Cardiac fibroblast (primary cell): ENCODE measurements around the gene IL3.

Experiments
- DNase-seq, 2 donors: peaks; one replicate each; pipeline versions ENCODE4 v3.0.0 to v3.0.0-alpha.2; 2010; ENCODE audit warnings: low read depth in 2 of 2
- H3K4me3 ChIP-seq, 2 donors: replicated peaks in 1 of 2; 1 replicate in 1 of 2; 2 replicates in 1 of 2; pipeline ENCODE4 v1.5.1; 2011; ENCODE audit warnings: low read depth in 2 of 2, low read length in 2 of 2, mild to moderate bottlenecking in 2 of 2, moderate library complexity in 1 of 2
- CTCF ChIP-seq: IDR thresholded peaks from one replicate; pipeline ENCODE4 v1.5.1; 2011; ENCODE audit warnings: low read depth, mild to moderate bottlenecking, low read length, inconsistent platforms

IL3 gene

GRCh38 chr5:132083071-132083678 lies 22.7 kb downstream of the IL3 start:
- DNase-seq, result no peak
- no peak overlapping the region for H3K4me3 ChIP-seq
- TF ChIP-seq CTCF, result no peak

DNA sequence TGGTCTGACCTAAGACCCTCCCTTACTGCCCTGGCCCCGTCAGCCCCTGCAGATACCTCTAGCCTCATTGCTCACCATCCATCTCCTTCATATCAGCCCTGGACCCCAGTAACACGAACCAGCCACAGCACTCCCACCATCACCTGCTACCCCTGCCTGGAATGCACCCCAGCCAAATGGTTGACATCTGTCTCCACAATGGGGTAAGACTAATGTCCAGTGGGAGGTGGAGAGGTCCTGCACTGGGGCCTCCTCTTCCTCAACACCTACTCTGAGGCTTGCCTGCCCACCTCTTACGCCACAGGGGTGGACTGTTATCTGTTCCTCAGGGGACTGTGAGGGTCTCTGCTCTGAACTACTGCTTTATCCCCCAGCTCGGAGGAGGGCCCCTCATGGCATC lies 25.2 kb downstream of the IL3 start:
- no peak overlapping the region for H3K4me3 ChIP-seq
- no peak for TF ChIP-seq CTCF
- DNase-seq, result no peak

DNA sequence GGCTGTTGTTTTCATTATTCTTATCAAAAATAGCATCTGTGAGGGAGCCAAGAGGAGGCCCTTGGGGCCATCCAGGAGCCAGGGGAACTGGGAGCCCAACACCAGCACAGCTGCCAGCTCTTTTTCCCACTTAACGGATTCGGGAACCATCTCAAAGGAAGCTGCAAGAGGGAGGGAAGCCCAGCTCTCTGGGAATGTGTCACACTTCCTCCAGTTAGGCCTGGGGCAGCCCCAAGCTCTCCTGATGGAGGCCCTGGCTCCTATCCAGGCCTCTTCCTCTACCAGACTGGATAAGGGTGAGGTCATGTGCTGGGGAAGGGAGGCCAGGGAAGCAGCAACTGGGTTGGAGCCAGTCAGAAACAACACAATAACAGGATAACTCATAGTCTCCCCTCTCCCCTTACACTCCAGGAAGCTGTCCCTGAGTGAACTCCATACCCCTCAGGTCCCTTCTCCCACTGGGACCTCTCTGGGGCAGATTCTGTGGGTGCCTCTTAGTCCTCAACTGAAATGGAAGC lies 25.9 kb downstream of the IL3 start:
- no peak for TF ChIP-seq CTCF
- no peak overlapping the region for H3K4me3 ChIP-seq
- peak; percentile 97 to 98 for DNase-seq

DNA sequence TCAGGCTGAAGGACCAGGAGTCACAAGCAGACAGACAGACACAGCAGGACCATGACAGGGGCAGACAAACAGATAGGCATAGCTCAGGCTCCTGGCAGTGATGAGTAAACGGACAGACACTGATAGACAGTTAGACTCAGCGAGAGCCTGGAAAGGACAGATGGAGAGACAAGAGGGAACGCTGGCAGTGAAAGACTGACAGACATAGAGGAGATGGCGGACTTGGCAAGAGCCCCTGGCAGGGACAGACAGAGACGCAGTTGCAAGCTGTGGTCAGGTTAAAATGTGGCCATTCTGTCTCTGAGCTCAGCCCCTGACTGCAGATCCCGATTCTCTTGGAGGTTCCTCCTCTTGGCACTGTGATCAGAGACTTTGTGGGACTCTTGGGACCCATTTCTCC lies 26.7 kb downstream of the IL3 start:
- DNase-seq, result no peak
- no peak for TF ChIP-seq CTCF
- H3K4me3 ChIP-seq, result no peak overlapping the region

- H3K4me3 ChIP-seq, result no peak overlapping the region
- no peak for DNase-seq
- TF ChIP-seq CTCF, result no peak
These were observed 27.2 kb downstream of the IL3 start for GRCh38 chr5:132087661-132088060.

DNA sequence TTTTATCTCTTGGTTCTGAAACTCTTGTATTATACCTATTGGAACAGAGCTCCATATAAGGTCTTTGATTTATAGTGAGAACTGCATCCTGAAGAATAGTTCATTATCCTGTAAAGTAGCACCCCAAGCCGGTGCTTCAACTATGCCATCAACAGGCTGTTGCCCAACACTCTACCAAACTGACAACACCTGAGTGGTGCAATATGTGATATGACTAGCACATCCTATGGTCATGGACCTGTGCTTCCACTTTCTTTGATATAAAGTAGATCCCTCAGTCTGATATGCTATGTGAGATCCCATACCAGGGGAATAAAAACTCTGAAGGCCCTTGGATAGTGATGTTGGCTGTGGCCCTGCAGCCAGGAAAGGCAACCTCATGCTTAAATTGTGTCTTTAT lies 28.9 kb downstream of the IL3 start:
- no peak for DNase-seq
- H3K4me3 ChIP-seq, result no peak overlapping the region
- no peak for TF ChIP-seq CTCF

DNA sequence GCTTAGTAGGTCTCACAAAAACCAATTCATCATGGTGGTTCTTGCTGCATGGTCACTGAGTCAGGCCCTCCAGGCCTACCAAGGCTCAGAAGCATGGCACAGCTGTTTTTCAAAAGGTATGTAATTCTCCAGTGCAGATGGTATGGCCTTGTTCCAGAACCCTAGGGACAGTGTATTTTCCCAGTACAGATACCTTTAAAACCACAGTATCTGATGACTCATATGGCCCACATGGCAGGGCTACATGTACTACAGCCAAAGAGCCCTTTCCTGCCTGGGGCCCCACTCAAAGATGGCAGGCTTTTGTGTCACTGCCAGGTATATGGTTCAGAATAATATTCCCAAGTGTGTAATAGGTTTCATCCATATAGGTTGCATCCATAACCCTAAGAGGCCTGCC lies 29.7 kb downstream of the IL3 start:
- no peak overlapping the region for H3K4me3 ChIP-seq
- peak; percentile 73 to 91 for DNase-seq
- TF ChIP-seq CTCF, result no peak
